ENCODE data around the gene SIX2. TPM values are rescaled to one million over a fixed set of nuclear protein-coding genes. Genes with fewer than 3 reads are reported as not detected.

Gene SIX2
- total and polyA plus RNA-seq, 10 of the 15 experiments (the other 5 are each of a cell fraction or from before 2014, with no cell fraction given), result not detected

- TF ChIP-seq ZNF592 (IDR thresholded peaks at IDR 0.05), result no peak
- no peak for TF ChIP-seq BMI1 (IDR thresholded peaks at IDR 0.05; ENCODE audit: borderline replicate concordance)
- TF ChIP-seq ZBTB11 (CRISPR knock-in tag; IDR thresholded peaks at IDR 0.05), result no peak
- TF ChIP-seq CREM (IDR thresholded peaks at IDR 0.05; ENCODE audit: low read depth), result no peak
Measured at GRCh38 chr2:45001869-45002385, 7.3 kb downstream of the SIX2 start (continued).
